Forelimb muscle (tissue), 1 donor: ENCODE measurements around the gene HTRA3. TPM values are rescaled to one million over a fixed set of nuclear protein-coding genes. Genes with fewer than 3 reads are reported as not detected.

Experiments
- DNase-seq: peaks from one replicate; pipeline ENCODE4 v3.0.0-alpha.2; 2013; ENCODE audit warnings: low read depth
- polyA plus RNA-seq: library from polyadenylated mRNA; unstranded; fragments of 120-200 nt; gene quantifications from one replicate; pipeline ENCODE4 v1.2.1, GENCODE V29; 2013; ENCODE audit not compliant: insufficient read length

The HTRA3 gene
- polyA plus RNA-seq, 1 donor = 47.5 TPM

GRCh38 chr4:8280158-8280875 lies 10.8 kb downstream of the HTRA3 start:
- no peak for DNase-seq

- no peak for DNase-seq
Measured at GRCh38 chr4:8280876-8281440, 11.4 kb downstream of the HTRA3 start.

- no peak for DNase-seq
Measured at GRCh38 chr4:8281519-8282133, 12.1 kb downstream of the HTRA3 start.

- DNase-seq = no peak
Measured at GRCh38 chr4:8282134-8282641, 12.6 kb downstream of the HTRA3 start.

GRCh38 chr4:8282742-8283141 lies 13.2 kb downstream of the HTRA3 start:
- no peak for DNase-seq

- no peak for DNase-seq
Measured at GRCh38 chr4:8283161-8283560, 13.6 kb downstream of the HTRA3 start.

GRCh38 chr4:8283631-8284121 lies 14.1 kb downstream of the HTRA3 start:
- no peak for DNase-seq

GRCh38 chr4:8284391-8284790 lies 14.8 kb downstream of the HTRA3 start:
- DNase-seq = no peak

- DNase-seq = no peak
Measured at GRCh38 chr4:8285143-8285975, 15.8 kb downstream of the HTRA3 start.

GRCh38 chr4:8285976-8286718 lies 16.6 kb downstream of the HTRA3 start:
- DNase-seq = no peak

- no peak for DNase-seq
Measured at GRCh38 chr4:8286719-8287342, 17.3 kb downstream of the HTRA3 start.

- no peak for DNase-seq
Measured at GRCh38 chr4:8287343-8288280, 18.1 kb downstream of the HTRA3 start.

GRCh38 chr4:8289151-8289750 lies 19.7 kb downstream of the HTRA3 start:
- no peak for DNase-seq

GRCh38 chr4:8289956-8290700 lies 20.6 kb downstream of the HTRA3 start:
- no peak for DNase-seq

- DNase-seq = no peak
Measured at GRCh38 chr4:8290701-8290970, 21.1 kb downstream of the HTRA3 start.

- DNase-seq = no peak
Measured at GRCh38 chr4:8291036-8291682, 21.6 kb downstream of the HTRA3 start.

GRCh38 chr4:8291701-8292477 lies 22.3 kb downstream of the HTRA3 start:
- DNase-seq = no peak
